NCI-H748 treated with DMSO at 0.1 percent for 48 hours (cell line): ENCODE results near the gene KATNA1.
A peak's percentile ranks its signal among the peaks of the same experiment; 100 is the strongest.
"Not testable (repeated sequence)": the region's sequence is repeated elsewhere in the genome, so short reads cannot be mapped to it uniquely, and the experiment has no call there.

Experiments
- DNase-seq: peaks from one replicate; lab custom pipeline; 2025; lab: John Stamatoyannopoulos, UW

Gene KATNA1

DNA sequence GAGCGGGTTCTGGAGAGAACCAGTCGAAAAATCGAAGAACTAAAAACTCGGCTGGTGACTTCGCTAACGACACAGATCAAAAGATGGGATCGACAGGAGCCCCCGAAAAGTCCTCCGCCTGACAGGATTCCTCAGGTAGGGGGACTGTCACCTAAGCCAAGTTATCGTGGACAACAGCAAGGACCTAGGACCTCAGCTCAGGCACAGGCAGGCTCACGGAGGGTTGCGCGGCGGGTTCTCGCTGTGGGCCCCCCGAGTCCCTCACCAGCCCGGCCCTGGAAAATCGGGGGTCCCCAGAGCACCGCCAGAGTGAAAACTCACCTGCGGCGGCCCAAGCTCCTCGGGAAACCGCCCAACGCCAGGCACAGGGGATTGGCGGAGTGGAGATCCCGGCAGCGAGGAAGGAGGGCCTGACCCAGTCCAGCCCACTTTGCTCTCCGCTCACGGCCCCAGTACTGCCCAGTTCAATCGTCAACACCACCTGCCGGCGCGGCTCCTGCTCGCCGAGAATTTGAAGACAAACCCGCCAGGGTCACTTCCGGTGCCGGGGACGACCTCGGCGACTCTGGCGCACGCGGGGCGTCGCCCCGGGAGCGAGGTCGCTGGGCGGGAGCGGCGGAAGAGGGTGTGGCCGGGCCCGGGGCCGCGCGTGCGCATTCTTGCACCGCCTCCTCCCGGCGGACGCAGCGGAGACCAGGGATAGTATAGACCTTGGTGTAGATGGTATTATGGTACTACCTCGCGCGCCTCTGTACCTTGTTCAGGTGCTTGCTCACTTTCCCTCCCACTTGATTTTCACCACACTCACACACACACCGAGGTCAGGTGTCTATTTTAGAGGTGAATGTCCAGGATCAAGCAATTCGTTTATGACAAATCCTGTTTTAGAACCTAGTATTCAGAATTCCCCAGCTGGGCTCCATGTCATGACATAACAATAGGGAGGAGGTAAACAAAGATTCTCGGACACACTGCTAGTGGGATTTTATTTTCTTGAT is at the start of gene KATNA1:
TSS of gene KATNA1 (minus strand) at position 567 of the 998 bp plus-strand sequence. CDS start 10,167 bp downstream, outside the sequence.
- DNase-seq: peak; percentile 76

DNA sequence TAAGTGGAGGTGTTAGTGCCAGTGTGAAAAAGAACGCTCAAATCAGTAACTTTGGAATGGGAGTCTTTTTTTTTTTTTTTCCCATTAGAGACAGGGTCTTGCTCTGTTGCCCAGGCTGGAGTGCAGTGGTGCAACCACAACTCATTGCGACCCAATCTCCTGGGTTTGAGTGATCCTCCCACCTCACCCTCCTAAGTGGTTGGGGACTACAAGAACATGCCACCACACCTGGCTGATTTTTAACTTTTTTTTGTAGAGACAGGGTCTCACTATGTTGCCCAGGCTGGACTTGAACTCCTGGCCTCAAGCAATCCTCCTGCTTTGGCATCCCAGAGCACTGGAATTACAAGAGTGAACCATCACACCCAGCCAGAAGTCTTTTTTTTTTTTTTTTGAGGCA is 49.7 kb upstream of the KATNA1 start:
- DNase-seq: no peak

DNA sequence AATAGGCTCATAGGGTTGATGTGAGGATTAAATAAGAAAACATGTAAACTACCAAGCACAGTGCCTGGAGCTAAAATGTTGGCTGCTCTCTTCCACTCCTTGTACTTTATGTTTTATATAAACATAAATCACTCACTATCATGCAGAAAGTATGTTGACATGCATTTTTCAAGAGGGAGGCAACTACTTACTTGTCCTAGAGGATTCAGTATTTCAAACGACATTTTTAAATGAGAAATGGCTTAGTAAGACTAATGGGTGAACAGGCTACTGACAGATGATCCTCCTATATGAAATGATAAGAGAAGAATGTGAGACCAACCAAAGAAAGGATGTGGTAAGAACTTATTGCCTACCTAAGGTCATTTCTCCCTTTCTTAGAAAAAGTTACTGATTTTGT is 48.4 kb upstream of the KATNA1 start:
- no peak for DNase-seq

GRCh38 chr6:149694921-149695320 is 46.4 kb upstream of the KATNA1 start:
- no peak for DNase-seq

DNA sequence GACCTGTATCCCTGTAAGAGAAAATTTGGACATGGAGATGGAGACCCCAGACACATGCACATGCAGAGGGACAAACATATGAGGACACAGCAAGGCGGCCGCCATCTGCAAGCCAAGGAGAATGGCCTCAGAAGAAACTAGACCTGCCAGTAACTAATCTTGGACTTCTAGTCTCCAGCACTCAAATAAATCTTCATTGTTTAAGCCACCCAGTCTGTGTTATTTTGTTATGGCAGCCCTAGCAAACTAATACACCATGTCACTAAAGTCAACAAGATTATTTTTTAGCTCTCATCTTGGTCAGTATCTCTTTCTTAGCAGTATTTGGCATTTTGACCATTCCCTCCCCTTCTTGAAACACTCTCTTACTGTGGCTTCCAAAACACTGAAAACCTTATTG is 42.7 kb upstream of the KATNA1 start:
- DNase-seq: no peak

GRCh38 chr6:149686230-149686629 is 37.7 kb upstream of the KATNA1 start:
- no peak for DNase-seq

GRCh38 chr6:149683256-149683859 is 34.8 kb upstream of the KATNA1 start:
- no peak for DNase-seq

GRCh38 chr6:149681845-149682244 is 33.3 kb upstream of the KATNA1 start:
- DNase-seq: not testable (repeated sequence)

DNA sequence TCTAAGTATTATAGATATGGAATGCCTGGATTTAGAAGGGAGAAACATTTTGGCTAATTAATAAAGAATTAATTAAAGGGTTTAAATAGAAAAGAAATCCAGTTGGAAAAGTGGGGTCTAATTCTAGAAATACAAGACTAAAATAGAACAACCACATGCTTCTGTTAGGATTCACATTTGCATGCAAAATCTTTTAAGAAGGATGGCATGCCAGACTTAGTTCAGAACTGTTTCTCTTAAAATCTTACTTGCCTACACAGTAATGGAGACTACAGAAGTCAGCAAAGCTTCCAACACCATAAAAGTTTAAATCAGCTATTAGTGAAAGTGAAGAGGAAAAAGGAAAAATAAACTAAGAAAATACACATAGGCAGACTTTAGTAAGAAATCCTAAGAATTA is 32.7 kb upstream of the KATNA1 start:
- DNase-seq: no peak

GRCh38 chr6:149680503-149680902 is 32.0 kb upstream of the KATNA1 start:
- DNase-seq: no peak

DNA sequence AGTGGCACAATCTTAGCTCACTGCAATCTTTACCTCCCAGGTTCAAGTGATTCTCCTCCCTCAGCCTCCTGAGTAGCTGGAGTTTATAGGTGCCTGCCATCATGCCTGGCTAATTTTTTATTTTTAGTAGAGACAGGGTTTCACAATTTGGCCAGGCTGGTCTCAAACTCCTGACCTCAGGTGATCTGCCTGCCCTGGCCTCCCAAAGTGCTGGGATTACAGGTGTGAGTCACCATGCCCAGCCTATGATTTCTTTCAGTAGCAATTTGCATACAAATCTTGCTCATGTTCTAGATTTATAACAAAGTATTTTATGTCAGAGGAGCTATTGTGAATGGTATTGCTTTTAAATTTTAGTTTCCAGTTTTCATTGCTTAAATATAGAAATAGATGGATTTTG is 23.8 kb upstream of the KATNA1 start:
- not testable (repeated sequence) for DNase-seq

- DNase-seq: no peak
These were observed 11.5 kb upstream of the KATNA1 start for GRCh38 chr6:149660028-149660427.

DNA sequence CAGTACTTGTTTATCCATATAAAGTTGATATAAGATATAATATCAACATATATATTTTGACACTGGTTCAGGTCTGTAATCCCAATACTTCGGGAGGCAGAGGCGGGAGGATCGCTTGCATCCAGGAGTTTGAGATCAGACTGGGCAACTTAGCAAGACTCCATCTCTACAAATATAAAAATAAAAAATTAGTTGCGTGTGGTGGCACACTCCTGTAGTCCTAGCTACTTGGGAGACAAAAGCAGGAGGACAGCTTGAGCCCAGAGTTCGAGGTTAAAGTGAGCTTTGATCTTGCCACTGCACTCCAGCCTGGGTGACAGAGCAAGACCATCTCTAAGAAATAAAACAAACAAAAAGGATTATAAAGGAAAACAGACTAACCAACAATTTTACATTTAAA is 8.9 kb upstream of the KATNA1 start:
- no peak for DNase-seq

GRCh38 chr6:149651056-149651455 is 2.5 kb upstream of the KATNA1 start:
- DNase-seq: no peak

- no peak for DNase-seq
These were observed 1.9 kb downstream of the KATNA1 start for GRCh38 chr6:149646599-149646998.

- DNase-seq: no peak
These were observed 5.5 kb downstream of the KATNA1 start for GRCh38 chr6:149642829-149643580.

- DNase-seq: no peak
These were observed 12.4 kb downstream of the KATNA1 start for GRCh38 chr6:149636124-149636523.

DNA sequence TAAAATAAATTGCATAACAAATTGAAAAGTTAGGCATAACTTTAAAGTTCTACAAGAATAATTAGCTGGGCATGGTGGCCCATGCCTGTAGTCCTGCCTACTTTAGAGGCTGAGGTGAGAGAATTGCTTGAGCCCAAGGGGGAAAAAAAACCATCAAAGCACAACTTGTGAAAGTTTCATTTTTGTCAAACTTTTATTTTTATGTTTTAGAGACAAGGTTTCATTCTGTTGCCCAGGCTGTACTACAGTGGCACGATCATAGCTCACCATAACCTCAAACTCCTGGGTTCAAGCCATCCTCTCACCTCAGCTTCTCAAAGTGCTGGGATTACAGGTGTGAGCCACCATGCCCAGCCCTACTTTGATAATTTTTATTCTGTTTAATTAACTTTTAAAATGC is 14.2 kb downstream of the KATNA1 start:
- no peak for DNase-seq

- DNase-seq: no peak
These were observed 19.5 kb downstream of the KATNA1 start for GRCh38 chr6:149628875-149629510.

GRCh38 chr6:149627672-149628071 is 20.8 kb downstream of the KATNA1 start:
- no peak for DNase-seq

DNA sequence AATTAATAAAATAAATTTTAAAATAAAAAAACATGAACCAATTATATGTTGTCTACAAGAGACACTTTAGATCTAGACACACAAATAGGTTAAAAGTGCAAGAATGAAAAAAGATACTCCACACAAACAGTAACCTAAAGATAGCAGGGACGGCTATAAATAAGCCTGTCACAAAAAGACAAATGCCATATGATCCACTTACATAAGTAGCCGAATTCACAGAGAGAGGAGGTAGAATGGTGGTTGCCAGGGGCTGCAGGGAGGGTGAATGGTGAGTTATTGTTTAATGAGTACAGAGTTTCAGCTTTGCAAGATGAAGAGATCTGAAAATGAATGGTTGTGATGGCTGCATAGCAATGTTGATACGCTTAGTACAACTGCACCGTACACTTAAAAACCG is 32.7 kb downstream of the KATNA1 start:
- no peak for DNase-seq

DNA sequence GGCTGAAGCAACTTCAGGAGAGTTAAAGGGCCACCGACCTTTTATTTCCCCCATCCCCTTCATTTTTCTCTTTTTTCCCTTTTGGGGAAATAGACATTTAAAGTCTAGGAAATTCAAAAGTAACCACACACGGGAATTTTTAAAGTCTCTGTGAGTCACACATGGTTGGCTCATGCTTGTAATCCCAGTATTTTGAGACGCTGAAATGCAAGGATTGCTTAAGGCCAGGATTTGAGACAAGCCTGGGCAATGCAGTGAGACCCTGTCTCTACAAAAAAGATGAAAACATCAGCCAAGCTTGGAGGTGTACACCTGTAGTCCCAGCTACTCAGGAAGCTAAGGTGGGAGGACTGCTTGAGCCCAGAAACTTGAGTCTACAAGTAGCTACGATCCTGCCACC is 34.2 kb downstream of the KATNA1 start:
- DNase-seq: no peak
